ENCODE results near the gene RTN4R.

Gene RTN4R

GRCh38 chr22:20226760-20227350 is 41.3 kb downstream of the RTN4R start:
- Histone ChIP-seq H3K27me3 (ENCODE audit: control insufficient read depth, insufficient read depth, low read length, poor library complexity, severe bottlenecking) (no peaks in the 10 kb centered on the region), H3K4me3 (ENCODE audit: insufficient read depth, low read depth, low read length) (no peak overlapping the region), H3K9me3 (ENCODE audit: control insufficient read depth, low read length) (no peaks in the 10 kb centered on the region), H3K27ac (ENCODE audit: insufficient read depth, low read depth, low read length, poor library complexity, severe bottlenecking) (no peak overlapping the region), H3K4me1 (ENCODE audit: control insufficient read depth, insufficient read depth, low read length) (no peaks in the 10 kb centered on the region), H3K36me3 (ENCODE audit: control insufficient read depth, insufficient read depth, low read length) (no peaks in the 10 kb centered on the region)
- 87 to 90% methylated on average over 17 of the region's 17 CpGs for whole genome bisulfite sequencing, 2 experiments

DNA sequence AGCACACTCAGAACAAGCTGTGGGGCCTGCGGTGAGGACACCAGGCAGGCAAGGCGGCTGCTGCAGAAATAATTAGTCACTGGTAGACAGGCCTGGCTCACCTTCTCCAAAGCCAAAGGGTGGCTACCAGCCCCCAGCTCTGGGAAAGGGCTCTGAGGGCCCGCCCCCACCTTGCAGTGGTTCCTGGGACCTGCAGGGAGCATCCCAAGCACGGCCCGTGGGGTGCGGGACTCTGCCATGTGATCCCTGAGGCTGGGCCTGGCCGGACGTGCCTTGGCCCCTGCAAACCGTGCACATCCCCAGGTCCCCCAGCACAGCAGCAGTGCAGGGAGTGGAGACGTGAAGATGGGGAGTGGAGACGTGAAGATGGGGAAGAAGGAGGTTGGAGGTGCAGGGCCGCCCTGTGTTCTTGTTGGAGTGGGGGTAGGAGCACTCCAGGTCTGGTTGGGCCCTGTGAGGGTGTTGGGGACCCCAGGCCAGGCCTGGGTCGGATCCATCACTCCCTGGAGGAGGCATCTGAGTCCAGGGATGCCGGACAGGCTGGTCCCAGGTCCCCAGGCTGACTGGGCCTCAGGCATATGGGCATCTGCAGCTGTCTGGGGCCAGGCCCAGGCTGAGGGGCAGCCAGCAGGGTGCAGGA is 41.9 kb downstream of the RTN4R start:
- Histone ChIP-seq H3K4me1 (ENCODE audit: control insufficient read depth, insufficient read depth, low read length) (no peaks in the 10 kb centered on the region), H3K27me3 (ENCODE audit: control insufficient read depth, insufficient read depth, low read length, poor library complexity, severe bottlenecking) (no peaks in the 10 kb centered on the region), H3K27ac (ENCODE audit: insufficient read depth, low read depth, low read length, poor library complexity, severe bottlenecking) (no peak overlapping the region), H3K9me3 (ENCODE audit: control insufficient read depth, low read length) (no peaks in the 10 kb centered on the region), H3K4me3 (ENCODE audit: insufficient read depth, low read depth, low read length) (no peak overlapping the region), H3K36me3 (ENCODE audit: control insufficient read depth, insufficient read depth, low read length) (no peaks in the 10 kb centered on the region)
- WGBS, 2 experiments: 76 to 80% methylated on average over 14 of the region's 14 CpGs

GRCh38 chr22:20225693-20225966 is 42.5 kb downstream of the RTN4R start:
- Histone ChIP-seq H3K36me3 (ENCODE audit: control insufficient read depth, insufficient read depth, low read length) (no peaks in the 10 kb centered on the region), H3K4me1 (ENCODE audit: control insufficient read depth, insufficient read depth, low read length) (no peaks in the 10 kb centered on the region), H3K27ac (ENCODE audit: insufficient read depth, low read depth, low read length, poor library complexity, severe bottlenecking) (no peak overlapping the region), H3K27me3 (ENCODE audit: control insufficient read depth, insufficient read depth, low read length, poor library complexity, severe bottlenecking) (no peaks in the 10 kb centered on the region), H3K4me3 (ENCODE audit: insufficient read depth, low read depth, low read length) (no peak overlapping the region), H3K9me3 (ENCODE audit: control insufficient read depth, low read length) (no peaks in the 10 kb centered on the region)
- WGBS, 2 experiments: 89% methylated on average over 2 of the region's 2 CpGs

DNA sequence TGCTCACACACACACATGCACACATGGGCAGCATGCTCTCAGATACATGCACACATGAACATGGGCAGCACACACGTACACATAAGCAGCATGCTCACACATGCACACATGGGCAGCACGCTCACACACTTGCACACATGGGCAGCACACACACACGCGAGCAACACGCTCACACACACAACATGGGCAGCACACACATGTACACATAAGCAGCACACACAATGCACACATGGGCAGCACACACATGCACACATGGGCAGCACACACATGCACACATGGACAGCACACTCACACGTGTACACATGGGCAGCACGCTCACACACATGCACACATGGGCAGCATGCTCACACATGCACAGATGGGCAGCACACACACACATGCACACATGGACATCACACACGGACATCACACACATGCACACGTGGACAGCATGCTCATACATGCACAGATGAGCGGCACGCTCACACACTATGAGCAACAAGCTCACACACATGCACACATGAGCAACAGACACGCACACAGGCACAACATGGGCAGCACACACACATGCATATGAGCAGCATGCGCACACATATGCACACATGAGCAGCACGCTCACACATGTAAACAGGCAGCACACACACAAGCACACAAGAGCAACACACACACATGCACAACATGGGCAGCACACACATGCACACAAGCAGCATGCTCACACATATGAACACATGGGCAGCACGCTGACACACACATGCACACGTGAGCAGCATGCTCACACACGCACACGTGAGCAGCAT is 43.0 kb downstream of the RTN4R start:
- H3K4me1 ChIP-seq (ENCODE audit: control insufficient read depth, insufficient read depth, low read length): no peaks in the 10 kb centered on the region
- H3K27me3 ChIP-seq (ENCODE audit: control insufficient read depth, insufficient read depth, low read length, poor library complexity, severe bottlenecking): no peaks in the 10 kb centered on the region
- no peaks in the 10 kb centered on the region for H3K9me3 ChIP-seq (ENCODE audit: control insufficient read depth, low read length)
- no peaks in the 10 kb centered on the region for H3K36me3 ChIP-seq (ENCODE audit: control insufficient read depth, insufficient read depth, low read length)
- no peak overlapping the region for H3K27ac ChIP-seq (ENCODE audit: insufficient read depth, low read depth, low read length, poor library complexity, severe bottlenecking)
- H3K4me3 ChIP-seq (ENCODE audit: insufficient read depth, low read depth, low read length): no peak overlapping the region
- 88 to 91% methylated on average over 18 of the region's 18 CpGs for WGBS, 2 experiments

DNA sequence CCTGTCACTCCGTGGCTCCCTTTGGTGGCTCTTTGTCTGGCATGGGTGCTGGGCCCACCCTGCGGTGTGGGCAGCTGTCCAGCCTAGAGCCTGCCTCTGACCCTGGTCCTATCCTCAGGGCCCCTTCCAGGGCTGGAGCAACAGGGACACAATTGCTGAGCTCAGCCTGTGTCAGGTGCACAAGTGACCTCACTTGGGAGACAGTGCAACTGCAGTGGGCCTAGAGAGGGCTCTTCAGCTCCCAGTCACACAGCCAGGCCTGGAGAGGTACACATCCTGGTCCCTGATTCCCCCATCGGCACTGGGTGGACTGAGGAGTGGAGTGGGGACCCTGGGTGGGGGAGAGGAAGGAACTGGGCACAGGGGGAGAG is 43.9 kb downstream of the RTN4R start:
- H3K4me3 ChIP-seq (ENCODE audit: insufficient read depth, low read depth, low read length): no peak overlapping the region
- no peaks in the 10 kb centered on the region for H3K4me1 ChIP-seq (ENCODE audit: control insufficient read depth, insufficient read depth, low read length)
- H3K9me3 ChIP-seq (ENCODE audit: control insufficient read depth, low read length): no peaks in the 10 kb centered on the region
- no peaks in the 10 kb centered on the region for H3K36me3 ChIP-seq (ENCODE audit: control insufficient read depth, insufficient read depth, low read length)
- peak overlapping the region; percentile 16 for H3K27ac ChIP-seq (ENCODE audit: insufficient read depth, low read depth, low read length, poor library complexity, severe bottlenecking)
- 92 to 95% methylated on average over 3 of the region's 3 CpGs for WGBS, 2 experiments
- no peaks in the 10 kb centered on the region for H3K27me3 ChIP-seq (ENCODE audit: control insufficient read depth, insufficient read depth, low read length, poor library complexity, severe bottlenecking)

DNA sequence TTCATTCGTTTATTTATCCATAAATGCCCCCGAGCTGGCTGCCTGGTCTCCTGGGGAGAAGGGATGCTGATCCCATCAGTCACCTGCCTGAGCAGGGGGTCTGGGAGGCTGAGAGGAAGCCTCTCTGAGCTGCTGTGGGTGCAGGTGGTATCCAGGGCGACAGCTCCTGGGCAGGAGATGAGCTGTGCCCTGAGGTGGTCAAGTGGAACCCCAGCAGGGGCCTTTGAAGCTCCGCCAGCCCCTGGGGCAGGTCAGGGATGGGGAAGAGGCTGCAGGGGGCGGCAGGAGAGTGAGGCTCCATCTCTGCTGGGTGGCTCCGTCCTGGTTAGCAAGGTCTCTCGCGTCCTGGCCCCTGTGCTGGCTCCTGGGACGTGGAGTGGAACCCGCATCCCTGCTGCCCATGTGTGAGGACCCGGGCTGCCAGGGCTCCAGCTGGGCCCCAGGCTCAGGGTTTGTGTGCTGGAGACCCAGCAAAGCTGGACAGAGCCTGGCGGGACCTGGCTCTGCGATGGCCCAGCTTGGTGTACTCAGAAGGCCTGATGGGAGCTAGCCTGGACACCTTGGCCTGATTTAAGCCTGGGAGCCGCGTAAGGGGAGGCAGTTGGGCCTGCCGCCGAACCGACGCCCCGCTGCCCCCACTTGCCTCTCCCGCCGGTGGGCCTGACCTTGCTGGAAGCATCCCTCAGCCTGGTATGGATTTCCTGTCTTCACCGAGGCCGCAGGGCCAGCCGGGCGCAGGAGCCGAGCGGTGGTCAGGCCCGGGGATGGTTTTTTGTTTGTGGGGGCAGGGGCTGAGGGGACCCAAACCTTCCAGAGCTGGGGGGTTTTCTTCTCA is 44.5 kb downstream of the RTN4R start:
- Histone ChIP-seq H3K4me1 (ENCODE audit: control insufficient read depth, insufficient read depth, low read length) (no peaks in the 10 kb centered on the region), H3K27ac (ENCODE audit: insufficient read depth, low read depth, low read length, poor library complexity, severe bottlenecking) (no peak overlapping the region), H3K27me3 (ENCODE audit: control insufficient read depth, insufficient read depth, low read length, poor library complexity, severe bottlenecking) (no peaks in the 10 kb centered on the region), H3K4me3 (ENCODE audit: insufficient read depth, low read depth, low read length) (no peak overlapping the region), H3K9me3 (ENCODE audit: control insufficient read depth, low read length) (no peaks in the 10 kb centered on the region), H3K36me3 (ENCODE audit: control insufficient read depth, insufficient read depth, low read length) (no peaks in the 10 kb centered on the region)
- 75 to 76% methylated on average over 29 of the region's 29 CpGs for WGBS, 2 experiments

DNA sequence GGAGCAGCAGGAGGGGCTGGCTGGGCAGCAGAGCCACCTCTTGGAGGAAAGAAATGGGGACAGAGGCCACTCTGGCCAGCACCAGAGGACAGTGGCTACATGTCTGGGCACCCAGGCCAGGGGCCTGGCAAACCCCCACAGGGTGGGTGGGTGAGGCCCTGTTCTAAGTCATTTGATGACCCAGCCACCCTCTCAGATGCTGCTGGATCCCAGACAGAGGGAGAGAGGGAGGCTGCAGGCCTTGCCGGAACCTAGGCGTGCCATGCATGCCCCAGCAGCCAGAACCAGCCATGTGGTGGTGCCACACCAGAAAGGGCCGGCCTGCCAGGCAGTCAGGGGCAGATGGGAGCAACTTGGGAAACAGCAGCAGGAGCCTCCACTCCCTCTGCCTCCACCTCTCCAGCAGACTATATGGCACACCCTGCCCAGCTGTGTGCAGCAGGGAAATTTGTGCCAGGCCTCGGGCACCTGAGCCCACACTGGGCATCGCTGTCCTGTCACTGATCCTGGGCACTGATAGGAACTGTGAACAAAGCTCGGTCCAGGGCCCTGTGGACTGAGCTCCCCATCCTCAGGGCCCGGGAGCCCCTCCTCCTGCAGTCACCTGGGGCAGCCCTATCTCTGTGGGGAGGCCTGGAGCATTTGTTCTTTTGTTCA is 45.2 kb downstream of the RTN4R start:
- WGBS, 2 experiments: 87 to 88% methylated on average over 7 of the region's 7 CpGs
- H3K27ac ChIP-seq (ENCODE audit: insufficient read depth, low read depth, low read length, poor library complexity, severe bottlenecking): no peak overlapping the region
- no peaks in the 10 kb centered on the region for H3K9me3 ChIP-seq (ENCODE audit: control insufficient read depth, low read length)
- no peaks in the 10 kb centered on the region for H3K4me1 ChIP-seq (ENCODE audit: control insufficient read depth, insufficient read depth, low read length)
- H3K27me3 ChIP-seq (ENCODE audit: control insufficient read depth, insufficient read depth, low read length, poor library complexity, severe bottlenecking): no peaks in the 10 kb centered on the region
- no peak overlapping the region for H3K4me3 ChIP-seq (ENCODE audit: insufficient read depth, low read depth, low read length)
- H3K36me3 ChIP-seq (ENCODE audit: control insufficient read depth, insufficient read depth, low read length): no peaks in the 10 kb centered on the region

DNA sequence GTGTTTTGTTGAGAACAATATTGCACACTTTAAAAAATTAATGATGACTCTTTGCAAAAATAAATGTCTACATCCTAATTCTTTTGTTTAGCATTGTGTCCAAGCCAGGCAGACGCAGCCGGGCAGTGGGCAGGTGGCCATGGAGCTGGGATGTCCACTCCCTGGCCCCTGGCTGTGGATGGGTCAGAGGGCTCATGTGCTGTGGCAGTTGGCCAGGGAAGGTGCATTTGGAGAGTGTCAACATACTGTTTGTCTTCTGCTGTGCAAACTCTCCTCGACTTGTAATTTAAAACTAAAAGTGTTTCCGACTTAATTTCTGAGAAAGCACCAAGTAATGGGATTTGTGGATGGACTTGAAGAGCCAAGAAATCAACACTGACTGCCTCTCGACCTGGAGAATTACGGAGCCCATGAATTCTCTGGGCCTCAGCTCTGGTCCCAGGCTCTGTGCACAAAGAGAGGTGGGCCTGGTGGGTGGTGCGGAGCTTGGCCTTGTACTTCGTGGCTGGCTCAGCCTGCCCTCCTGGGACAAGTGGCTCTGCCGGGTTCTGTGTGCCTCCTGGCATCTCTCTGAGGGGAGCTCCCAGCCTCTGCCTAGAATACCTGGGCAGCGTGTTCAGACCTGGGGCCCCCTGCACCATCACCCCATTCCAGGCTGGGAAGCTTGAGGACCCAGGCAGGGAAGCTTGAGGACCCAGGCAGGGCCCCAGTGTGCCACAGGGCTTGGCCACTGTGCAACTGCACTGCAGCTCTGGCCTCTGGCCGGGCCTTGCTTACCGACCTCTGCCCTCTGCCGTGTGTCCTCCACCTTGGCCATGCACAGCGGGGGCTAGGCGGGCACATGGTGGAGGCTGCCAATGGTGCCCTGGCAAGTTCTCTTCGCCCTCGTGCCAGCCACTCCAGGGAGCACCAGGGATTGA is 46.4 kb downstream of the RTN4R start:
- H3K27ac ChIP-seq (ENCODE audit: insufficient read depth, low read depth, low read length, poor library complexity, severe bottlenecking): no peak overlapping the region
- H3K9me3 ChIP-seq (ENCODE audit: control insufficient read depth, low read length): no peaks in the 10 kb centered on the region
- no peak overlapping the region for H3K4me3 ChIP-seq (ENCODE audit: insufficient read depth, low read depth, low read length)
- H3K4me1 ChIP-seq (ENCODE audit: control insufficient read depth, insufficient read depth, low read length): peaks cover 4% of the 10 kb centered on the region
- WGBS, 2 experiments: 93% methylated on average over 17 of the region's 17 CpGs
- H3K36me3 ChIP-seq (ENCODE audit: control insufficient read depth, insufficient read depth, low read length): no peaks in the 10 kb centered on the region
- no peaks in the 10 kb centered on the region for H3K27me3 ChIP-seq (ENCODE audit: control insufficient read depth, insufficient read depth, low read length, poor library complexity, severe bottlenecking)

- no peaks in the 10 kb centered on the region for H3K9me3 ChIP-seq (ENCODE audit: control insufficient read depth, low read length)
- peaks cover 4% of the 10 kb centered on the region for H3K4me1 ChIP-seq (ENCODE audit: control insufficient read depth, insufficient read depth, low read length)
- no peak overlapping the region for H3K27ac ChIP-seq (ENCODE audit: insufficient read depth, low read depth, low read length, poor library complexity, severe bottlenecking)
- H3K27me3 ChIP-seq (ENCODE audit: control insufficient read depth, insufficient read depth, low read length, poor library complexity, severe bottlenecking): no peaks in the 10 kb centered on the region
- H3K4me3 ChIP-seq (ENCODE audit: insufficient read depth, low read depth, low read length): no peak overlapping the region
- 88 to 89% methylated on average over 13 of the region's 13 CpGs for WGBS, 2 experiments
- H3K36me3 ChIP-seq (ENCODE audit: control insufficient read depth, insufficient read depth, low read length): no peaks in the 10 kb centered on the region
These were observed 47.5 kb downstream of the RTN4R start for GRCh38 chr22:20220629-20221026.
